Measurements from ENCODE around the gene EFCAB11.

EFCAB11 gene

DNA sequence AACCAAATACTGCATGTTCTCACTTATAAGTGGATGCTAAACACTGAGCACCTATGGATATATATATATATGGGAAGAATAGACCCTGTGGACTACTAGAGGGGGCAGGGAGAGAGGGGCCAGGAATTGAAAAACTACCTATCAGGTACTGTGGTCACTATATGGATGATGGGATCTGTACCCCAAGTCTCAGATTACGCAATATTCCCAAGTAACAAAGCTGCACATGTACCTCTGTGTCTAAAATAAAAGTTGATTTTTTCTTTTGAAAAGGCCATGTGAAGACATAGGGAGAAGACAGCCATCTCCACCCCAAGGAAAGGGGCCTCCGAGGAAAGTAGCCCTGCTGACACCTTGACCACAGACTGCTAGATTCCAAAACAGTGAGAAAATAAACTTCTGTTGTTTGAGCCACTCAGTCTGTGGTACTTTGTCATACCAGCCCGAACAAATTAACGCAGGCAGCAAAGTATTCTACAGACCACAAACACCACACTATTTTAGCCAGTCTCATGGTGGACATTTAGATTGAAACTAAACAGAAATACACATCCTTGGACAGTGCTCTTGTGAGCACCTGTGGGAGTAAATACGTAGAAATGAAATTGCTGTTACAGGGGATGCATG is 197.1 kb downstream of the EFCAB11 start:
- Histone ChIP-seq H3K27ac (ENCODE audit: low read length) (no peak overlapping the region), H3K27me3 (replicated peaks; ENCODE audit: insufficient read depth, low read length) (no peaks in the 10 kb centered on the region), H2AFZ (ENCODE audit: low read length) (no peak overlapping the region), H4K20me1 (ENCODE audit: insufficient read depth, low read length) (no peaks in the 10 kb centered on the region), H3K9me2 (replicated peaks; ENCODE audit: insufficient read depth, low read length) (no peaks in the 10 kb centered on the region), H3K4me1 (ENCODE audit: low read length) (no peaks in the 10 kb centered on the region), H3K4me2 (ENCODE audit: low read depth, low read length) (no peak overlapping the region), H3K36me3 (replicated peaks; ENCODE audit: insufficient read depth, low read length) (no peaks in the 10 kb centered on the region), H3K9me3 (replicated peaks; ENCODE audit: insufficient read depth, low read length) (no peaks in the 10 kb centered on the region), H3K9ac (ENCODE audit: low read length) (no peak overlapping the region), H3F3A (ENCODE audit: insufficient read depth, low read length) (no peaks in the 10 kb centered on the region), H3K4me3 (ENCODE audit: low read length) (no peak overlapping the region), H3K79me2 (ENCODE audit: low read length) (no peaks in the 10 kb centered on the region)
- DNase-seq: no peak
- TF ChIP-seq EZH2phosphoT487 (IDR thresholded peaks at IDR 0.05; ENCODE audit: low read length) (no peak), EZH2 (optimal IDR thresholded peaks at IDR 0.05; ENCODE audit: low read depth, low read length) (no peak)
- TF ChIP-seq, protein P1, sequence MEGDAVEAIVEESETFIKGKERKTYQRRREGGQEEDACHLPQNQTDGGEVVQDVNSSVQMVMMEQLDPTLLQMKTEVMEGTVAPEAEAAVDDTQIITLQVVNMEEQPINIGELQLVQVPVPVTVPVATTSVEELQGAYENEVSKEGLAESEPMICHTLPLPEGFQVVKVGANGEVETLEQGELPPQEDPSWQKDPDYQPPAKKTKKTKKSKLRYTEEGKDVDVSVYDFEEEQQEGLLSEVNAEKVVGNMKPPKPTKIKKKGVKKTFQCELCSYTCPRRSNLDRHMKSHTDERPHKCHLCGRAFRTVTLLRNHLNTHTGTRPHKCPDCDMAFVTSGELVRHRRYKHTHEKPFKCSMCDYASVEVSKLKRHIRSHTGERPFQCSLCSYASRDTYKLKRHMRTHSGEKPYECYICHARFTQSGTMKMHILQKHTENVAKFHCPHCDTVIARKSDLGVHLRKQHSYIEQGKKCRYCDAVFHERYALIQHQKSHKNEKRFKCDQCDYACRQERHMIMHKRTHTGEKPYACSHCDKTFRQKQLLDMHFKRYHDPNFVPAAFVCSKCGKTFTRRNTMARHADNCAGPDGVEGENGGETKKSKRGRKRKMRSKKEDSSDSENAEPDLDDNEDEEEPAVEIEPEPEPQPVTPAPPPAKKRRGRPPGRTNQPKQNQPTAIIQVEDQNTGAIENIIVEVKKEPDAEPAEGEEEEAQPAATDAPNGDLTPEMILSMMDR (IDR thresholded peaks at IDR 0.05; ENCODE audit: low read length): no peak

DNA sequence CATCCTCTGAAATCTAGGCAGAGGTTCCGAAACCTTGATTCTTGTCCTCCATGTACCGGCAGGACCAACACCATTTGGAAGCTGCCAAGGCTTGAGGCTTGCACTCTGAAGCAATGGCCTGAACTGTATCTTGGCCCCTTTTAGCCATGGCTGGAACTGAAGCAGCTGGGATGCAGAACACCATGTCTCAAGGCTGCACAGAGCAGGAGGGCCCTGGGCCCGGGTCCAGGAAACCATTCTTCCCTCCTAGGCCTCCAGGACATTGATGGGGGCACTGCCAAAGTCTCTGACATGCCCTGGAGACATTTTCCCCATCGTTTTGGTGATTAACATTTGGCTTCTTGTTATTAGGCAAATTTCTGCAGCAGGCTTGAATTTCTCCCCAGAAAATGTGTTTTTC is 198.7 kb downstream of the EFCAB11 start:
- Histone ChIP-seq H3K4me3 (ENCODE audit: low read length) (no peak overlapping the region), H3K27ac (ENCODE audit: low read length) (no peak overlapping the region), H2AFZ (ENCODE audit: low read length) (no peak overlapping the region), H3K27me3 (replicated peaks; ENCODE audit: insufficient read depth, low read length) (no peaks in the 10 kb centered on the region), H3K79me2 (ENCODE audit: low read length) (no peaks in the 10 kb centered on the region), H3K9ac (ENCODE audit: low read length) (no peak overlapping the region), H3K36me3 (replicated peaks; ENCODE audit: insufficient read depth, low read length) (no peaks in the 10 kb centered on the region), H3K9me3 (replicated peaks; ENCODE audit: insufficient read depth, low read length) (no peaks in the 10 kb centered on the region), H4K20me1 (ENCODE audit: insufficient read depth, low read length) (no peaks in the 10 kb centered on the region), H3K4me2 (ENCODE audit: low read depth, low read length) (no peak overlapping the region), H3F3A (ENCODE audit: insufficient read depth, low read length) (no peaks in the 10 kb centered on the region), H3K9me2 (replicated peaks; ENCODE audit: insufficient read depth, low read length) (no peaks in the 10 kb centered on the region), H3K4me1 (ENCODE audit: low read length) (no peaks in the 10 kb centered on the region)
- TF ChIP-seq, protein P1 (IDR thresholded peaks at IDR 0.05; ENCODE audit: low read length): no peak
- TF ChIP-seq EZH2phosphoT487 (IDR thresholded peaks at IDR 0.05; ENCODE audit: low read length) (no peak), EZH2 (optimal IDR thresholded peaks at IDR 0.05; ENCODE audit: low read depth, low read length) (no peak)
- DNase-seq: no peak

DNA sequence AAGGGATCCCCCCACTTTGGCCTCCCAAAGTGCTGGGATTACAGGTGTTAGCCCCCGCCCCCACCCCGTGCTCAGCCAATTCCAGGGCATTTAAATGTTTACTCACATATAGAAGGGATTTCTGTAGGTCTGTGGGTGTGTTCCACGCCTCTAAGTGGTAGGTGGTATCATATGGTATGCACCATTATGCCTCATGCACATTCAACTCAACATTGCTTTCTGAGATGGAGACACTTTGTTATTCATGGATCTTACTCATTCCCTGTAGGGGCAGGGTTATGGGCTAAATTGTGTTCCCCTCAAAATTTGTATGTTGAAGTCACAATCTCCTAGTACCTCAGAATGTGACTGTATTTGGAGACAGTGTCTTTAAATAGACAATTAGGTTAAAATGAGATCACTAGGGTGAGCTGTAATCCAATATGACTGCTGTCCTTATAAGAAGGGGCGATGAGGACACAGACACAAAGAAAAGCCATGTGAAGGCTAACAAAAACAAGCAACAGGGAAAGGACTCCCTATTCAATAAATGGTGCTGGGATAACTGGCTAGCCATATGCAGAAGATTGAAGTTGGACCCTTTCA is 200.6 kb downstream of the EFCAB11 start:
- Histone ChIP-seq H3K9ac (ENCODE audit: low read length) (no peak overlapping the region), H3K4me1 (ENCODE audit: low read length) (no peaks in the 10 kb centered on the region), H3K9me3 (replicated peaks; ENCODE audit: insufficient read depth, low read length) (no peaks in the 10 kb centered on the region), H3K9me2 (replicated peaks; ENCODE audit: insufficient read depth, low read length) (no peaks in the 10 kb centered on the region), H3K36me3 (replicated peaks; ENCODE audit: insufficient read depth, low read length) (no peaks in the 10 kb centered on the region), H3K4me2 (ENCODE audit: low read depth, low read length) (no peak overlapping the region), H3F3A (ENCODE audit: insufficient read depth, low read length) (no peaks in the 10 kb centered on the region), H3K27ac (ENCODE audit: low read length) (no peak overlapping the region), H3K79me2 (ENCODE audit: low read length) (no peaks in the 10 kb centered on the region), H2AFZ (ENCODE audit: low read length) (no peak overlapping the region), H4K20me1 (ENCODE audit: insufficient read depth, low read length) (no peaks in the 10 kb centered on the region), H3K27me3 (replicated peaks; ENCODE audit: insufficient read depth, low read length) (no peaks in the 10 kb centered on the region), H3K4me3 (ENCODE audit: low read length) (no peak overlapping the region)
- no peak for DNase-seq
- TF ChIP-seq, protein P1 (IDR thresholded peaks at IDR 0.05; ENCODE audit: low read length): no peak
- no peak for TF ChIP-seq EZH2phosphoT487 (IDR thresholded peaks at IDR 0.05; ENCODE audit: low read length)
- no peak for TF ChIP-seq EZH2 (optimal IDR thresholded peaks at IDR 0.05; ENCODE audit: low read depth, low read length)

All from MM.1S (cell line).